Liver (tissue), 9 donors: ENCODE data around the gene CACNA1H. TPM values are rescaled to one million over a fixed set of nuclear protein-coding genes. Genes with fewer than 3 reads are reported as not detected.

Source experiments
- DNase-seq: peaks from one replicate; pipeline ENCODE4 v3.0.0-alpha.2; 2017; ENCODE audit warnings: low spot score
- H3K27ac ChIP-seq, 2 donors: one replicate each; pipeline ENCODE4 v1.7.0; 2013; ENCODE audit warnings: inconsistent platforms in 2 of 2, low read length in 2 of 2, control low read depth in 1 of 2, low read depth in 1 of 2, mild to moderate bottlenecking in 1 of 2
- H3K27me3 ChIP-seq, 4 donors: one replicate each; pipeline versions ENCODE4 v1.6.1 to v1.7.0; 2013; ENCODE audit warnings: low read length in 3 of 4, inconsistent platforms in 1 of 4, mild to moderate bottlenecking in 1 of 4, moderate library complexity in 1 of 4; ENCODE audit not compliant: control insufficient read depth in 4 of 4, insufficient read depth in 4 of 4
- H3K36me3 ChIP-seq, 4 donors: one replicate each; pipeline versions ENCODE4 v1.6.1 to v1.7.0; 2013; ENCODE audit warnings: low read length in 3 of 4, mild to moderate bottlenecking in 3 of 4, low read depth in 1 of 4, moderate library complexity in 1 of 4; ENCODE audit not compliant: control insufficient read depth in 4 of 4, insufficient read depth in 3 of 4
- H3K4me1 ChIP-seq, 4 donors: one replicate each; pipeline versions ENCODE4 v1.6.1 to v1.7.0; 2013; ENCODE audit warnings: low read length in 3 of 4, mild to moderate bottlenecking in 3 of 4, moderate library complexity in 1 of 4; ENCODE audit not compliant: control insufficient read depth in 4 of 4, insufficient read depth in 4 of 4
- H3K4me3 ChIP-seq, 3 donors: one replicate each; pipeline versions ENCODE4 v1.6.1 to v1.7.0; 2013; ENCODE audit warnings: low read length in 3 of 3, control low read depth in 1 of 3, low read depth in 1 of 3, mild to moderate bottlenecking in 1 of 3
- H3K9ac ChIP-seq, 2 donors: one replicate each; pipeline ENCODE4 v1.7.0; 2013; ENCODE audit warnings: low read length in 2 of 2, mild to moderate bottlenecking in 2 of 2, moderate library complexity in 2 of 2, control low read depth in 1 of 2, low read depth in 1 of 2
- H3K9me3 ChIP-seq, 4 donors: one replicate each; pipeline versions ENCODE4 v1.6.1 to v1.7.0; 2013; ENCODE audit warnings: low read length in 3 of 4; ENCODE audit not compliant: control insufficient read depth in 4 of 4
- EGR1 ChIP-seq, 2 donors: IDR thresholded peaks; 2 replicates each; pipeline ENCODE4 v1.6.1; 2016 to 2018; ENCODE audit warnings: antibody characterized with exemption in 2 of 2, low read depth in 2 of 2
- FOXA1 ChIP-seq: IDR thresholded peaks from 2 replicates; pipeline ENCODE4 v1.6.1; 2016; ENCODE audit warnings: antibody characterized with exemption
- FOXA2 ChIP-seq: IDR thresholded peaks from 2 replicates; pipeline ENCODE4 v1.6.1; 2016; ENCODE audit warnings: antibody characterized with exemption
- HNF4A ChIP-seq, 2 donors: conservative IDR thresholded peaks; 2 replicates each; pipeline ENCODE4 v1.6.1; 2016; ENCODE audit warnings: antibody characterized with exemption in 2 of 2, mild to moderate bottlenecking in 2 of 2
- HNF4G ChIP-seq: IDR thresholded peaks from 2 replicates; pipeline ENCODE4 v1.6.1; 2016; ENCODE audit warnings: antibody characterized with exemption
- JUND ChIP-seq, 2 donors: IDR thresholded peaks; 2 replicates each; pipeline ENCODE4 v1.6.1; 2016; ENCODE audit warnings: antibody characterized with exemption in 2 of 2
- NR2F2 ChIP-seq: IDR thresholded peaks from 2 replicates; pipeline ENCODE4 v1.6.1; 2016; ENCODE audit warnings: antibody characterized with exemption
- RAD21 ChIP-seq, 2 donors: IDR thresholded peaks; 2 replicates each; pipeline ENCODE4 v1.6.1; 2016; ENCODE audit warnings: antibody characterized with exemption in 2 of 2, mild to moderate bottlenecking in 2 of 2
- RXRA ChIP-seq, 2 donors: IDR thresholded peaks; 2 replicates each; pipeline ENCODE4 v1.6.1; 2017 to 2018; ENCODE audit warnings: antibody characterized with exemption in 2 of 2, mild to moderate bottlenecking in 1 of 2
- SP1 ChIP-seq: IDR thresholded peaks from 2 replicates; pipeline ENCODE4 v1.6.1; 2018; ENCODE audit warnings: antibody characterized with exemption, mild to moderate bottlenecking
- TAF1 ChIP-seq: conservative IDR thresholded peaks from 2 replicates; pipeline ENCODE4 v1.6.1; 2016; ENCODE audit warnings: antibody characterized with exemption, mild to moderate bottlenecking
- WGBS: extraction: QIAGEN DNeasy Blood & Tissue Kit; methylation state at CpG from one replicate; pipeline ENCODE4 v1.1.7; 2013; 5-methylcytosine and 5-hydroxymethylcytosine counted together
- polyA plus RNA-seq, 2 donors: library from polyadenylated mRNA; stranded (reverse) in 1 of 2; unstranded in 1 of 2; fragments of 200-250 nt in 1 of 2; fragments of >200 nt in 1 of 2; fragmentation: Nextera tagmentation in 1 of 2; extraction: Ambion mirVana in 1 of 2; gene quantifications; one replicate each; pipeline versions ENCODE4 v1.2.1 to v1.2.3, GENCODE V29; 2013 to 2015
- total RNA-seq, 2 donors: library from RNA; depleted of rRNA; stranded (reverse); fragments of >200 nt; gene quantifications; one replicate each; pipeline ENCODE4 v1.2.3, GENCODE V29; 2014
- TF ChIP-seq, protein P1 (sequence below): fragments of 150-350 bp; IDR thresholded peaks from 2 replicates; pipeline ENCODE4 v1.5.1; 2017; ENCODE audit warnings: improper control_type of control experiment, low read depth, low read length; ENCODE audit not compliant: missing input control
- TF ChIP-seq, protein P2 (sequence below): IDR thresholded peaks from 2 replicates; pipeline ENCODE4 v1.6.1; 2016; ENCODE audit warnings: antibody characterized with exemption
- TF ChIP-seq, protein P3 (sequence below): IDR thresholded peaks from 2 replicates; pipeline ENCODE4 v1.6.1; 2016; ENCODE audit warnings: antibody characterized with exemption
- TF ChIP-seq, protein P4 (sequence below): IDR thresholded peaks from 2 replicates; pipeline ENCODE4 v1.6.1; 2016; ENCODE audit warnings: antibody characterized with exemption
- TF ChIP-seq, protein P5 (sequence below): IDR thresholded peaks from 2 replicates; pipeline ENCODE4 v1.6.1; 2016; ENCODE audit warnings: antibody characterized with exemption, mild to moderate bottlenecking
- donor health status: healthy.
- donor health status: healthy.
- donor health status: healthy.
- donor health status: healthy.
- donor health status: healthy.

The CACNA1H gene
- total and polyA plus RNA-seq, 4 donors = 0.21 to 8.5 (median 6.1) TPM

DNA sequence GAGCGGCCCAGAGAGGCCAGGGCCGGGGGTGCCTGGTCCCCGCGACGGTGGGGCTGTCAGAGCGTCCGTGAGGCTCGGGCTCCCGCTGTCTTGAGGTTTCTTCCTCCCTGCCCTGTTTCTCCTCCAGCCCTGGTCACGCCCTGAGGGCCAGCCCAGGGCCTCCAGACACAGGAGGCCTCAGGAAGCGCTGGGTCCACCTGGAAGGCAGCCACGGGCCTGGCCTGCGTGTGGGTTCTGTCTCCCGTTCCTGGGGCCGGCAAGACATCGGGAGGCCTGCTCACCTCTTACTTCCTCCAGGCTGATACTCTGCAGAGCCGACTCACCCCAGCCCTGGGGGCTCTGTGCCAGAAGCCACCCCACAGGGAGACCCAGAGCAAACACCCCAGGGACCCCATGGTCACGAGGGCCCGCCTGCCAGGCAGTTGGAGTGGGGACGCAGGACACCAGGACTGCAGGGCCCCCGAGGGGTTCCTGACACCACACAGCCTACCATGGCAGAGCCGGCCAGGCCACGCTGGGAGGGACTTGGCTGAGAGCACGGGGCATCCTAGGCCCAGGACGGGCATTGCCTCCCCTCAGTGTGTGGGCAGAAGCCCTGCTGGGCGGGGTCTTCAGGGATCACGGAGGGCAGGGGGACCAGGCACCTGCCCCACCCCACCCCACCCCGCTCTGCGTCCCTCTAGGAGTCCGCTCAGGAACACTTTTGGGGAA, 18.9 kb upstream of the CACNA1H start:
- no peak for DNase-seq
- Histone ChIP-seq H3K36me3 (no peaks in the 10 kb centered on the region), H3K9ac (no peak overlapping the region), H3K27ac (no peak overlapping the region), H3K4me3 (no peak overlapping the region), H3K27me3 (no peaks in the 10 kb centered on the region), H3K4me1 (peaks cover 12 to 48% (median 32%) of the 10 kb centered on the region in 4 donors), H3K9me3 (no peaks in the 10 kb centered on the region)
- WGBS = 45% methylated on average over 30 of the region's 30 CpGs
- TF ChIP-seq, protein P1, sequence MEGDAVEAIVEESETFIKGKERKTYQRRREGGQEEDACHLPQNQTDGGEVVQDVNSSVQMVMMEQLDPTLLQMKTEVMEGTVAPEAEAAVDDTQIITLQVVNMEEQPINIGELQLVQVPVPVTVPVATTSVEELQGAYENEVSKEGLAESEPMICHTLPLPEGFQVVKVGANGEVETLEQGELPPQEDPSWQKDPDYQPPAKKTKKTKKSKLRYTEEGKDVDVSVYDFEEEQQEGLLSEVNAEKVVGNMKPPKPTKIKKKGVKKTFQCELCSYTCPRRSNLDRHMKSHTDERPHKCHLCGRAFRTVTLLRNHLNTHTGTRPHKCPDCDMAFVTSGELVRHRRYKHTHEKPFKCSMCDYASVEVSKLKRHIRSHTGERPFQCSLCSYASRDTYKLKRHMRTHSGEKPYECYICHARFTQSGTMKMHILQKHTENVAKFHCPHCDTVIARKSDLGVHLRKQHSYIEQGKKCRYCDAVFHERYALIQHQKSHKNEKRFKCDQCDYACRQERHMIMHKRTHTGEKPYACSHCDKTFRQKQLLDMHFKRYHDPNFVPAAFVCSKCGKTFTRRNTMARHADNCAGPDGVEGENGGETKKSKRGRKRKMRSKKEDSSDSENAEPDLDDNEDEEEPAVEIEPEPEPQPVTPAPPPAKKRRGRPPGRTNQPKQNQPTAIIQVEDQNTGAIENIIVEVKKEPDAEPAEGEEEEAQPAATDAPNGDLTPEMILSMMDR = no peak
- TF ChIP-seq FOXA1 = no peak
- TF ChIP-seq, protein P2, sequence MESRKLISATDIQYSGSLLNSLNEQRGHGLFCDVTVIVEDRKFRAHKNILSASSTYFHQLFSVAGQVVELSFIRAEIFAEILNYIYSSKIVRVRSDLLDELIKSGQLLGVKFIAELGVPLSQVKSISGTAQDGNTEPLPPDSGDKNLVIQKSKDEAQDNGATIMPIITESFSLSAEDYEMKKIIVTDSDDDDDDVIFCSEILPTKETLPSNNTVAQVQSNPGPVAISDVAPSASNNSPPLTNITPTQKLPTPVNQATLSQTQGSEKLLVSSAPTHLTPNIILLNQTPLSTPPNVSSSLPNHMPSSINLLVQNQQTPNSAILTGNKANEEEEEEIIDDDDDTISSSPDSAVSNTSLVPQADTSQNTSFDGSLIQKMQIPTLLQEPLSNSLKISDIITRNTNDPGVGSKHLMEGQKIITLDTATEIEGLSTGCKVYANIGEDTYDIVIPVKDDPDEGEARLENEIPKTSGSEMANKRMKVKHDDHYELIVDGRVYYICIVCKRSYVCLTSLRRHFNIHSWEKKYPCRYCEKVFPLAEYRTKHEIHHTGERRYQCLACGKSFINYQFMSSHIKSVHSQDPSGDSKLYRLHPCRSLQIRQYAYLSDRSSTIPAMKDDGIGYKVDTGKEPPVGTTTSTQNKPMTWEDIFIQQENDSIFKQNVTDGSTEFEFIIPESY = no peak
- TF ChIP-seq TAF1 = no peak
- TF ChIP-seq, protein P3, sequence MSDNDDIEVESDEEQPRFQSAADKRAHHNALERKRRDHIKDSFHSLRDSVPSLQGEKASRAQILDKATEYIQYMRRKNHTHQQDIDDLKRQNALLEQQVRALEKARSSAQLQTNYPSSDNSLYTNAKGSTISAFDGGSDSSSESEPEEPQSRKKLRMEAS = no peak
- TF ChIP-seq EGR1 (IDR thresholded peaks at IDR 0.05; ENCODE audit: low read depth in 2 of 2) = no peak
- TF ChIP-seq, protein P4, sequence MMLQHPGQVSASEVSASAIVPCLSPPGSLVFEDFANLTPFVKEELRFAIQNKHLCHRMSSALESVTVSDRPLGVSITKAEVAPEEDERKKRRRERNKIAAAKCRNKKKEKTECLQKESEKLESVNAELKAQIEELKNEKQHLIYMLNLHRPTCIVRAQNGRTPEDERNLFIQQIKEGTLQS = no peak
- no peak for TF ChIP-seq JUND (IDR thresholded peaks at IDR 0.05)
- TF ChIP-seq, protein P5, sequence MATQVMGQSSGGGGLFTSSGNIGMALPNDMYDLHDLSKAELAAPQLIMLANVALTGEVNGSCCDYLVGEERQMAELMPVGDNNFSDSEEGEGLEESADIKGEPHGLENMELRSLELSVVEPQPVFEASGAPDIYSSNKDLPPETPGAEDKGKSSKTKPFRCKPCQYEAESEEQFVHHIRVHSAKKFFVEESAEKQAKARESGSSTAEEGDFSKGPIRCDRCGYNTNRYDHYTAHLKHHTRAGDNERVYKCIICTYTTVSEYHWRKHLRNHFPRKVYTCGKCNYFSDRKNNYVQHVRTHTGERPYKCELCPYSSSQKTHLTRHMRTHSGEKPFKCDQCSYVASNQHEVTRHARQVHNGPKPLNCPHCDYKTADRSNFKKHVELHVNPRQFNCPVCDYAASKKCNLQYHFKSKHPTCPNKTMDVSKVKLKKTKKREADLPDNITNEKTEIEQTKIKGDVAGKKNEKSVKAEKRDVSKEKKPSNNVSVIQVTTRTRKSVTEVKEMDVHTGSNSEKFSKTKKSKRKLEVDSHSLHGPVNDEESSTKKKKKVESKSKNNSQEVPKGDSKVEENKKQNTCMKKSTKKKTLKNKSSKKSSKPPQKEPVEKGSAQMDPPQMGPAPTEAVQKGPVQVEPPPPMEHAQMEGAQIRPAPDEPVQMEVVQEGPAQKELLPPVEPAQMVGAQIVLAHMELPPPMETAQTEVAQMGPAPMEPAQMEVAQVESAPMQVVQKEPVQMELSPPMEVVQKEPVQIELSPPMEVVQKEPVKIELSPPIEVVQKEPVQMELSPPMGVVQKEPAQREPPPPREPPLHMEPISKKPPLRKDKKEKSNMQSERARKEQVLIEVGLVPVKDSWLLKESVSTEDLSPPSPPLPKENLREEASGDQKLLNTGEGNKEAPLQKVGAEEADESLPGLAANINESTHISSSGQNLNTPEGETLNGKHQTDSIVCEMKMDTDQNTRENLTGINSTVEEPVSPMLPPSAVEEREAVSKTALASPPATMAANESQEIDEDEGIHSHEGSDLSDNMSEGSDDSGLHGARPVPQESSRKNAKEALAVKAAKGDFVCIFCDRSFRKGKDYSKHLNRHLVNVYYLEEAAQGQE = no peak
- no peak for TF ChIP-seq RXRA (IDR thresholded peaks at IDR 0.05)
- no peak for TF ChIP-seq FOXA2
- TF ChIP-seq HNF4G = no peak
- TF ChIP-seq SP1 = no peak
- no peak for TF ChIP-seq HNF4A (conservative IDR thresholded peaks at IDR 0.05)
- no peak for TF ChIP-seq RAD21 (IDR thresholded peaks at IDR 0.05)
- TF ChIP-seq NR2F2 = no peak
